Left lung (tissue), 10 donors: ENCODE measurements around the gene PCSK6. TPM values are rescaled to one million over a fixed set of nuclear protein-coding genes. Genes with fewer than 3 reads are reported as not detected.

Experiments
- ATAC-seq: fragments of 200-7000 bp; cut with Tn5 transposase; one replicate; pipeline ENCODE4 v1.9.1; 2020; ENCODE audit warnings: moderate library complexity
- DNase-seq, 4 donors: peaks; one replicate each; pipeline ENCODE4 v3.0.0-alpha.2; 2013 to 2020
- H3K27ac ChIP-seq, 2 donors: fragments of 200-600 bp; sonication (generic) in 1 of 2; one replicate each; pipeline versions ENCODE4 v1.5.0 to v1.8.0; 2020 to 2021
- H3K27me3 ChIP-seq, 2 donors: fragments of 200-600 bp; sonication (generic) in 1 of 2; one replicate each; pipeline versions ENCODE4 v1.5.0 to v1.8.0; 2020 to 2021
- H3K36me3 ChIP-seq, 2 donors: fragments of 200-600 bp; sonication (generic) in 1 of 2; one replicate each; pipeline versions ENCODE4 v1.5.0 to v1.8.0; 2020 to 2021
- H3K4me1 ChIP-seq, 2 donors: fragments of 200-600 bp; one replicate each; pipeline ENCODE4 v1.8.0; 2021
- H3K4me3 ChIP-seq, 2 donors: fragments of 200-600 bp; sonication (generic) in 1 of 2; one replicate each; pipeline versions ENCODE4 v1.5.0 to v1.8.0; 2020 to 2021; ENCODE audit warnings: mild to moderate bottlenecking in 1 of 2
- H3K9me3 ChIP-seq, 2 donors: fragments of 200-600 bp; sonication (generic) in 1 of 2; one replicate each; pipeline versions ENCODE4 v1.5.0 to v1.8.0; 2020 to 2021
- CTCF ChIP-seq, 2 donors: fragments of 200-600 bp; sonication (generic) in 1 of 2; IDR thresholded peaks; one replicate each; pipeline versions ENCODE4 v1.5.0 to v1.8.0; 2021; ENCODE audit warnings: antibody characterized with exemption in 2 of 2
- intact Hi-C, 2 donors: fragments of 100-400 bp; cut with DNase I; formaldehyde crosslinking; loops; one replicate each; pipeline versions ENCODE4 v1.11.2 to v1.14.2; 2022
- polyA plus RNA-seq, 6 donors: library from polyadenylated mRNA; unstranded; fragments of 120-200 nt; gene quantifications; one replicate each; pipeline ENCODE4 v1.2.1, GENCODE V29; 2013; ENCODE audit not compliant: insufficient read length in 6 of 6
- total RNA-seq, 2 donors: library from RNA; stranded (reverse); fragmentation: NEBNext Ultra II Directional; extraction: Animal tissue kit (Norgen Biotek cat#: 25700); gene quantifications; one replicate each; pipeline ENCODE4 v1.2.1, GENCODE V29; 2021
- donor health status: DM: no; HTN: yes; CAD: no.
- donor health status: DM: no; HTN: no; CAD: no.

Gene PCSK6
- total and polyA plus RNA-seq, 8 donors = 7.7 to 25.7 (median 22.8) TPM

- H3K36me3 ChIP-seq = no peaks in the 10 kb centered on the region
- DNase-seq (no peak), ATAC-seq (no peak)
- H3K27me3 ChIP-seq = no peaks in the 10 kb centered on the region
- no peaks in the 10 kb centered on the region for H3K9me3 ChIP-seq
- intact Hi-C loops = no loop called here
- peaks cover 0 to 20% of the 10 kb centered on the region in 2 donors for H3K4me1 ChIP-seq
- H3K27ac ChIP-seq = no peak overlapping the region
- no peak for TF ChIP-seq CTCF (IDR thresholded peaks at IDR 0.05)
- no peak overlapping the region for H3K4me3 ChIP-seq
Measured at GRCh38 chr15:101262551-101262950, 227.0 kb downstream of the PCSK6 start.

GRCh38 chr15:101258238-101259144 is 231.0 kb downstream of the PCSK6 start:
- peaks cover 0 to 12% of the 10 kb centered on the region in 2 donors for H3K4me1 ChIP-seq
- peak; percentile 88 for ATAC-seq
- DNase-seq = peak in 2 of 4 donors; percentile 62 to 84
- intact Hi-C loops = loop anchor here (5.0 to 10.0 kb wide), 3 partner anchors 171 to 244 kb away; no protein-coding TSS in a partner anchor
- no peaks in the 10 kb centered on the region for H3K9me3 ChIP-seq
- TF ChIP-seq CTCF (IDR thresholded peaks at IDR 0.05) = peak; percentile 77 to 78
- no peaks in the 10 kb centered on the region for H3K27me3 ChIP-seq
- no peak overlapping the region for H3K4me3 ChIP-seq
- H3K27ac ChIP-seq = no peak overlapping the region
- no peaks in the 10 kb centered on the region for H3K36me3 ChIP-seq

- intact Hi-C loops = loop anchor here (2.0 to 10.0 kb wide), 4 partner anchors 169 to 242 kb away; no protein-coding TSS in a partner anchor
- TF ChIP-seq CTCF (IDR thresholded peaks at IDR 0.05) = no peak
- Histone ChIP-seq H3K4me1 (peaks cover 5 to 22% of the 10 kb centered on the region in 2 donors), H3K4me3 (no peak overlapping the region), H3K9me3 (no peaks in the 10 kb centered on the region), H3K36me3 (no peaks in the 10 kb centered on the region), H3K27me3 (no peaks in the 10 kb centered on the region), H3K27ac (no peak overlapping the region)
- DNase-seq (no peak), ATAC-seq (no peak)
Measured at GRCh38 chr15:101256757-101257156, 232.8 kb downstream of the PCSK6 start.

- no peaks in the 10 kb centered on the region for H3K27me3 ChIP-seq
- no peak for TF ChIP-seq CTCF (IDR thresholded peaks at IDR 0.05)
- intact Hi-C loops = loop anchor here (2.0 to 10.0 kb wide), 4 partner anchors 168 to 241 kb away; no protein-coding TSS in a partner anchor
- ATAC-seq = peak; percentile 58
- H3K4me1 ChIP-seq = peaks cover 5 to 23% of the 10 kb centered on the region in 2 donors
- peak in 1 of 4 donors; percentile 58 for DNase-seq
- no peak overlapping the region for H3K27ac ChIP-seq
- H3K4me3 ChIP-seq = no peak overlapping the region
- no peaks in the 10 kb centered on the region for H3K36me3 ChIP-seq
- no peaks in the 10 kb centered on the region for H3K9me3 ChIP-seq
Measured at GRCh38 chr15:101255615-101256241, 233.8 kb downstream of the PCSK6 start.

GRCh38 chr15:101255051-101255395 is 234.5 kb downstream of the PCSK6 start:
- Histone ChIP-seq H3K36me3 (no peaks in the 10 kb centered on the region), H3K27me3 (no peaks in the 10 kb centered on the region), H3K27ac (no peak overlapping the region), H3K4me1 (peaks cover 5 to 30% of the 10 kb centered on the region in 2 donors), H3K9me3 (no peaks in the 10 kb centered on the region), H3K4me3 (no peak overlapping the region)
- intact Hi-C loops = loop anchor here (5.0 to 10.0 kb wide), 3 partner anchors 168 to 240 kb away; no protein-coding TSS in a partner anchor
- ATAC-seq = no peak
- DNase-seq = peak in 1 of 4 donors; percentile 56
- no peak for TF ChIP-seq CTCF (IDR thresholded peaks at IDR 0.05)
